SK-N-SH treated with all-trans-retinoic acid at 6 μM for 48 hours (cell line): ENCODE data around the gene IQSEC3.

Experiments used
- ATAC-seq: fragments of 200-7000 bp; cut with Tn5 transposase; 3 replicates; pipeline ENCODE4 v1.9.1; 2020; ENCODE audit warnings: mild to moderate bottlenecking, moderate library complexity
- ARNTL ChIP-seq: fragments of 450-650 bp; formaldehyde crosslinking; IDR thresholded peaks from 2 replicates; pipeline ENCODE4 v1.5.0; 2020; ENCODE audit warnings: low read depth, mild to moderate bottlenecking, moderate library complexity, borderline replicate concordance
- BACH2 ChIP-seq: fragments of 250-450 bp; sonication (Bioruptor Pico); IDR thresholded peaks from 2 replicates; pipeline ENCODE4 v1.9.0; 2021; ENCODE audit warnings: mild to moderate bottlenecking, borderline replicate concordance
- ESRRG ChIP-seq: fragments of 250-450 bp; sonication (Bioruptor Pico); IDR thresholded peaks from 2 replicates; pipeline ENCODE4 v1.6.1; 2021; ENCODE audit warnings: mild to moderate bottlenecking
- GLIS3 ChIP-seq: fragments of 250-450 bp; sonication (Bioruptor Pico); IDR thresholded peaks from 2 replicates; pipeline ENCODE4 v1.5.0; 2020; ENCODE audit warnings: mild to moderate bottlenecking, moderate library complexity
- ISL1 ChIP-seq: fragments of 250-450 bp; sonication (Bioruptor Pico); IDR thresholded peaks from 2 replicates; pipeline ENCODE4 v2.1.2; 2022; ENCODE audit warnings: mild to moderate bottlenecking, moderate library complexity
- OSR1 ChIP-seq: fragments of 250-450 bp; sonication (Bioruptor Pico); IDR thresholded peaks from 2 replicates; pipeline ENCODE4 v1.8.0; 2022; ENCODE audit warnings: moderate library complexity, mild to moderate bottlenecking, inconsistent platforms
- PATZ1 ChIP-seq: fragments of 250-450 bp; sonication (Bioruptor Pico); IDR thresholded peaks from 2 replicates; pipeline ENCODE4 v1.8.0; 2020; ENCODE audit warnings: mild to moderate bottlenecking, moderate library complexity, borderline replicate concordance
- POU6F1 ChIP-seq: fragments of 250-450 bp; sonication (Bioruptor Pico); IDR thresholded peaks from 2 replicates; pipeline ENCODE4 v1.8.0; 2021; ENCODE audit warnings: low read depth, mild to moderate bottlenecking, moderate library complexity, borderline replicate concordance
- PPARA ChIP-seq: fragments of 250-450 bp; sonication (Bioruptor Pico); IDR thresholded peaks from 2 replicates; pipeline ENCODE4 v1.5.0; 2020; ENCODE audit warnings: mild to moderate bottlenecking, borderline replicate concordance
- RARB ChIP-seq: fragments of 250-450 bp; sonication (Bioruptor Pico); IDR thresholded peaks from 2 replicates; pipeline ENCODE4 v1.8.0; 2021; ENCODE audit warnings: mild to moderate bottlenecking, moderate library complexity
- SNAI2 ChIP-seq: fragments of 250-450 bp; sonication (Bioruptor Pico); IDR thresholded peaks from 2 replicates; pipeline ENCODE4 v1.5.0; 2020; ENCODE audit warnings: mild to moderate bottlenecking, moderate library complexity
- TCF4 ChIP-seq: fragments of 250-450 bp; sonication (Bioruptor Pico); IDR thresholded peaks from 2 replicates; pipeline ENCODE4 v1.8.0; 2021; ENCODE audit warnings: mild to moderate bottlenecking, moderate library complexity, borderline replicate concordance
- TSHZ2 ChIP-seq: fragments of 250-450 bp; sonication (Bioruptor Pico); IDR thresholded peaks from 2 replicates; pipeline ENCODE4 v1.5.0; 2020; ENCODE audit warnings: mild to moderate bottlenecking, moderate library complexity
- ZC3H10 ChIP-seq: fragments of 250-450 bp; sonication (Bioruptor Pico); IDR thresholded peaks from 2 replicates; pipeline ENCODE4 v1.5.1; 2021; ENCODE audit warnings: mild to moderate bottlenecking, moderate library complexity
- ZFP3 ChIP-seq: fragments of 250-450 bp; sonication (Bioruptor Pico); IDR thresholded peaks from 2 replicates; pipeline ENCODE4 v1.5.0; 2020; ENCODE audit warnings: mild to moderate bottlenecking, moderate library complexity
- ZFP30 ChIP-seq: fragments of 450-650 bp; formaldehyde crosslinking; IDR thresholded peaks from 2 replicates; pipeline ENCODE4 v1.5.0; 2022; ENCODE audit warnings: mild to moderate bottlenecking, moderate library complexity
- ZNF565 ChIP-seq: fragments of 450-650 bp; formaldehyde crosslinking; conservative IDR thresholded peaks from 2 replicates; pipeline ENCODE4 v1.5.0; 2020; ENCODE audit warnings: low read depth, mild to moderate bottlenecking, moderate library complexity
- ZNF70 ChIP-seq: fragments of 450-650 bp; formaldehyde crosslinking; IDR thresholded peaks from 2 replicates; pipeline ENCODE4 v1.5.0; 2020; ENCODE audit warnings: mild to moderate bottlenecking, moderate library complexity
- ZNF8 ChIP-seq: fragments of 450-650 bp; formaldehyde crosslinking; IDR thresholded peaks from 2 replicates; pipeline ENCODE4 v1.5.0; 2020; ENCODE audit warnings: mild to moderate bottlenecking, moderate library complexity
- TF ChIP-seq, protein P1 (sequence below): fragments of 250-450 bp; sonication (Bioruptor Pico); IDR thresholded peaks from 2 replicates; pipeline ENCODE4 v1.5.1; 2020; ENCODE audit warnings: low read depth, mild to moderate bottlenecking, moderate library complexity
- TF ChIP-seq, protein P2 (sequence below): fragments of 250-450 bp; sonication (Bioruptor Pico); IDR thresholded peaks from 2 replicates; pipeline ENCODE4 v1.5.1; 2021; ENCODE audit warnings: mild to moderate bottlenecking, moderate library complexity

IQSEC3 gene

DNA sequence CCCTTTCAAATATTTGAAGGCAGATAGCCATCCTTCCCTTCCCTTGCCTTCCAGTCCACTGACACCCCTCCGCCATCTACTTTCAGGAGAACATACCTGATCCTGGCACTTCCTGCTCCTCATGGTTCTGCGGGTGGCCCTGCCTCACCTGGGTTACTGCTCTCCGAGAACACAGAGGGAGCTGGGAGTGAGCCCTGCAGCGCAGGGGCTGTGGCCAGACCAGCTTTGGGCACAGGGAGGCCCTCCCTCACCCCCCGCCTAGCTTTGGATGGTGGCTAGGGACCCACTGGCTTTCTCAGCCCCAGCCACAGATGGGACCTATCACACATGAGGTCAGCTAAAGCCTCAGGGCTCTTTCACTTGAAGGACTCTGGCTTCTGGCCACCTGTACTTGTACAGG lies 12.4 kb downstream of the IQSEC3 start (continued):
- no peak for TF ChIP-seq ISL1

DNA sequence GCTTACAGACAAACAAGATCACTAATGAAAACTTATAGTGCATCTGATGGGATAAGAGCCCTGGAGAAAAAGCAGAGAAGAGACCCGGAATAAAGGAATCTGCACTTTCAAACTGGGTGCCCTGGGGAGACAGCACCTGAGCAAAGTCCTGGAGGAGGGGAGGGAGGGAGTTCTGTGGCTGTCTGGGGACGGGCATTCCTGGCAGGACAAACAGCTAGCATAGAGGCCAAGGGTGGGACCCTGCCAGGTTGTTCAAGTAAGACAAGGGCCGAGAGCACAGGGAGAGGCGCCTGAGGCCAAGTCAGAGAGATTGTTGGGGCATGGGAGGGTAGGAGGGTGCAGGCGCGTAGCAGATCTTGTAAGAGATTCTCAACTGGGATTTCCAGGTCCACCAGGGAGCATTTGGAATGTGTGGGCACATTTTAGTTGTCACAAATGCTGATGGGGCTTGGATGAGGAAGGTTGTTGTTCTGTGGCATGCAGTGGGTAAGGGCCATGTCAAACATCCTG lies 14.2 kb downstream of the IQSEC3 start:
- ATAC-seq = no peak
- TF ChIP-seq PATZ1 (CRISPR knock-in tag) (no peak), ZNF565 (CRISPR knock-in tag) (no peak), RARB (CRISPR knock-in tag) (no peak), ZNF70 (no peak), OSR1 (CRISPR knock-in tag) (no peak), ZC3H10 (CRISPR knock-in tag) (no peak), ZNF8 (no peak), ISL1 (no peak), ZFP3 (no peak), ESRRG (CRISPR knock-in tag) (no peak)
- TF ChIP-seq, protein P1, sequence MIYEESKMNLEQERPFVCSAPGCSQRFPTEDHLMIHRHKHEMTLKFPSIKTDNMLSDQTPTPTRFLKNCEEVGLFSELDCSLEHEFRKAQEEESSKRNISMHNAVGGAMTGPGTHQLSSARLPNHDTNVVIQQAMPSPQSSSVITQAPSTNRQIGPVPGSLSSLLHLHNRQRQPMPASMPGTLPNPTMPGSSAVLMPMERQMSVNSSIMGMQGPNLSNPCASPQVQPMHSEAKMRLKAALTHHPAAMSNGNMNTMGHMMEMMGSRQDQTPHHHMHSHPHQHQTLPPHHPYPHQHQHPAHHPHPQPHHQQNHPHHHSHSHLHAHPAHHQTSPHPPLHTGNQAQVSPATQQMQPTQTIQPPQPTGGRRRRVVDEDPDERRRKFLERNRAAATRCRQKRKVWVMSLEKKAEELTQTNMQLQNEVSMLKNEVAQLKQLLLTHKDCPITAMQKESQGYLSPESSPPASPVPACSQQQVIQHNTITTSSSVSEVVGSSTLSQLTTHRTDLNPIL (CRISPR knock-in tag) = no peak
- TF ChIP-seq, protein P2, sequence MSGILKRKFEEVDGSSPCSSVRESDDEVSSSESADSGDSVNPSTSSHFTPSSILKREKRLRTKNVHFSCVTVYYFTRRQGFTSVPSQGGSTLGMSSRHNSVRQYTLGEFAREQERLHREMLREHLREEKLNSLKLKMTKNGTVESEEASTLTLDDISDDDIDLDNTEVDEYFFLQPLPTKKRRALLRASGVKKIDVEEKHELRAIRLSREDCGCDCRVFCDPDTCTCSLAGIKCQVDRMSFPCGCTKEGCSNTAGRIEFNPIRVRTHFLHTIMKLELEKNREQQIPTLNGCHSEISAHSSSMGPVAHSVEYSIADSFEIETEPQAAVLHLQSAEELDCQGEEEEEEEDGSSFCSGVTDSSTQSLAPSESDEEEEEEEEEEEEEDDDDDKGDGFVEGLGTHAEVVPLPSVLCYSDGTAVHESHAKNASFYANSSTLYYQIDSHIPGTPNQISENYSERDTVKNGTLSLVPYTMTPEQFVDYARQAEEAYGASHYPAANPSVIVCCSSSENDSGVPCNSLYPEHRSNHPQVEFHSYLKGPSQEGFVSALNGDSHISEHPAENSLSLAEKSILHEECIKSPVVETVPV (CRISPR knock-in tag) = no peak

- TF ChIP-seq SNAI2 (CRISPR knock-in tag) (no peak), POU6F1 (CRISPR knock-in tag) (no peak), ZFP30 (CRISPR knock-in tag) (no peak), ZNF565 (CRISPR knock-in tag) (no peak)
- no peak for ATAC-seq
Observed at GRCh38 chr12:82740-83139, 16.2 kb downstream of the IQSEC3 start.

GRCh38 chr12:84056-84455 lies 17.5 kb downstream of the IQSEC3 start:
- no peak; the same call in 2 of the 3 replicates for ATAC-seq
- no peak for TF ChIP-seq PATZ1 (CRISPR knock-in tag)
- no peak for TF ChIP-seq ISL1
- TF ChIP-seq ZNF8 = no peak
- no peak for TF ChIP-seq ZC3H10 (CRISPR knock-in tag)
- TF ChIP-seq ZFP30 (CRISPR knock-in tag) = no peak
- TF ChIP-seq BACH2 = no peak

- no peak for ATAC-seq
- TF ChIP-seq ARNTL (no peak), BACH2 (no peak), TCF4 (CRISPR knock-in tag) (no peak), ZNF8 (no peak), ISL1 (no peak), ZNF70 (no peak), ESRRG (CRISPR knock-in tag) (no peak), SNAI2 (CRISPR knock-in tag) (no peak), PPARA (no peak), RARB (CRISPR knock-in tag) (no peak), TSHZ2 (no peak), ZC3H10 (CRISPR knock-in tag) (no peak), GLIS3 (CRISPR knock-in tag) (no peak)
- TF ChIP-seq, protein P2 (CRISPR knock-in tag) = no peak
Observed at GRCh38 chr12:85191-85666, 18.7 kb downstream of the IQSEC3 start.
